GM23248 (cell line): Measurements from ENCODE around the gene MYL6B.

ENCODE experiments used
- EZH2 ChIP-seq: fragments of 200-600 bp; sonication (generic); IDR thresholded peaks from 2 replicates; pipeline ENCODE4 v1.6.1; 2018; ENCODE audit warnings: antibody characterized with exemption, mild to moderate bottlenecking; ENCODE audit not compliant: insufficient read depth, poor library complexity, severe bottlenecking
- EZH2phosphoT487 ChIP-seq: fragments of 200-600 bp; sonication (generic); IDR thresholded peaks from 2 replicates; pipeline ENCODE4 v1.6.1; 2018; ENCODE audit warnings: antibody characterized with exemption, moderate library complexity, mild to moderate bottlenecking, low read depth; ENCODE audit not compliant: insufficient read depth

- TF ChIP-seq EZH2phosphoT487: no peak
- TF ChIP-seq EZH2: no peak
These were observed 47.4 kb upstream of the MYL6B start for GRCh38 chr12:56104815-56105608.
